NCI-H748 (cell line): ENCODE data around the gene GALNT7.
"Not testable (repeated sequence)": the region's sequence is repeated elsewhere in the genome, so short reads cannot be mapped to it uniquely, and the experiment has no call there.

Experiments used
- DNase-seq: peaks from one replicate; lab custom pipeline; 2025; ENCODE audit not compliant: unreplicated experiment; lab: John Stamatoyannopoulos, UW

The GALNT7 gene

GRCh38 chr4:173192375-173193162 lies 24.0 kb downstream of the GALNT7 start:
- peak; percentile 50 for DNase-seq

- peak; percentile 39 for DNase-seq
These were observed 25.5 kb downstream of the GALNT7 start for GRCh38 chr4:173194157-173194556.

GRCh38 chr4:173195109-173195508 lies 26.5 kb downstream of the GALNT7 start:
- no peak for DNase-seq

GRCh38 chr4:173199553-173199952 lies 30.9 kb downstream of the GALNT7 start:
- DNase-seq: no peak

GRCh38 chr4:173200103-173200884 lies 31.7 kb downstream of the GALNT7 start:
- no peak for DNase-seq

GRCh38 chr4:173202395-173202794 lies 33.8 kb downstream of the GALNT7 start:
- peak; percentile 30 for DNase-seq

GRCh38 chr4:173205656-173206055 lies 37.0 kb downstream of the GALNT7 start:
- DNase-seq: no peak

- no peak for DNase-seq
These were observed 39.8 kb downstream of the GALNT7 start for GRCh38 chr4:173208420-173208819.

GRCh38 chr4:173211222-173211621 lies 42.6 kb downstream of the GALNT7 start:
- no peak for DNase-seq

- no peak for DNase-seq
These were observed 43.2 kb downstream of the GALNT7 start for GRCh38 chr4:173211838-173212237.

GRCh38 chr4:173212379-173212778 lies 43.8 kb downstream of the GALNT7 start:
- no peak for DNase-seq

- no peak for DNase-seq
These were observed 44.7 kb downstream of the GALNT7 start for GRCh38 chr4:173213296-173213695.

GRCh38 chr4:173214231-173214630 lies 45.6 kb downstream of the GALNT7 start:
- no peak for DNase-seq

- DNase-seq: no peak
These were observed 46.0 kb downstream of the GALNT7 start for GRCh38 chr4:173214661-173215060.

GRCh38 chr4:173217075-173217474 lies 48.5 kb downstream of the GALNT7 start:
- no peak for DNase-seq

GRCh38 chr4:173217727-173218126 lies 49.1 kb downstream of the GALNT7 start:
- DNase-seq: no peak

- DNase-seq: peak; percentile 29
These were observed 50.0 kb downstream of the GALNT7 start for GRCh38 chr4:173218411-173219125.

- DNase-seq: not testable (repeated sequence)
These were observed 50.5 kb downstream of the GALNT7 start for GRCh38 chr4:173219126-173219437.

GRCh38 chr4:173223743-173224142 lies 55.1 kb downstream of the GALNT7 start:
- no peak for DNase-seq

- no peak for DNase-seq
These were observed 57.8 kb downstream of the GALNT7 start for GRCh38 chr4:173226401-173226888.

- DNase-seq: no peak
These were observed 59.1 kb downstream of the GALNT7 start for GRCh38 chr4:173227756-173228155.

GRCh38 chr4:173230062-173230461 lies 61.5 kb downstream of the GALNT7 start:
- no peak for DNase-seq
